Erythroblast (primary cell): ENCODE results near the gene CACNA1H.

Experiments used
- GATA1 ChIP-seq: IDR thresholded peaks from 2 replicates; pipeline ENCODE4 v1.6.1; 2011; ENCODE audit warnings: low read depth, mild to moderate bottlenecking, control low read depth, low read length, moderate library complexity
- POLR2A ChIP-seq: IDR thresholded peaks from 2 replicates; pipeline ENCODE4 v1.6.1; 2011; ENCODE audit warnings: mild to moderate bottlenecking, low read length

DNA sequence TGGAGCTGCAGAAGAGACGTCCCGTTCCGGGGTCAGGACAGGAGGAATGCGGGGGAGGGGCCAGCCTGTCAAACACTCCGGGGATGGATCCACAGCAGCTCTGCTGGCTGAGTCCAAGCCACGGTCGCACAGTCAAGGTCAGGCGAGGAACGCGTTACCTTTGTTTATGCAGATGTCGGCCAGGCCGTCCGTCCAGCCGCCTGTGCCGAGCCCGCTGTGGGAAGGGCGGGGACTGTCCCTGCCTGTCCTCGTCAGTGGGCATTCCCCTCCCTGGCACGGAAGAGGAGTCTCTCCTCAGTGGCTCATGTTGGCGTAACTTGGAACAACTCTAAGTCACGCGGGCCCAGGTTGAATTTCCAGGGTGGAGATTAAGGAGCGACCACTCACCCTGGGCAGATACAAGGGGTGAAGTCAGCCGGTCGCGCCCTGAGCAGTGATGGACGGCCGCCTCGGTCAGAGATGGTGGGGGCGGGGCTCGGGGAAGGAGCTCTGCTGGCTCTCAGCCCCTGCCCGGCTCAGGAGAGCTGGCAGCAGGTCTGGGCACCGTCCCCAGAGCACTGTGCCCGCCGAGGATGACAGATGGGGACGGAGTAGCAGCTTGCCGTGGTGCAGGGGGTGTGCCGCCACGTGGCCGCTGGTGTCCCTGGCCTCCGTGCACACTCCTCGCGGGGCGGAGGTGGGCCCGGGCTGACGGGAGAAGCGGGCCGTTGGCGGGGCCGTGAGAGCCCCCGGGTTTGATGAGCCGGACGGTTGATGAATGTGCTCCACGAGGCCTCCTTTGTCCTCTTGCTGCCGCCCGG lies 7.3 kb downstream of the CACNA1H start:
- TF ChIP-seq POLR2A (no peak), GATA1 (no peak)
